Epithelial cell of esophagus (primary cell): ENCODE data around the gene ANKRD60.

ENCODE experiments used
- DNase-seq: peaks from one replicate; pipeline ENCODE4 v3.0.0; 2010; ENCODE audit warnings: low read depth
- H3K4me3 ChIP-seq: 2 replicates; pipeline ENCODE4 v1.5.1; 2011; ENCODE audit warnings: mild to moderate bottlenecking, low read length, control low read depth
- TF ChIP-seq, protein P1 (sequence below): IDR thresholded peaks from 2 replicates; pipeline ENCODE4 v1.5.1; 2011; ENCODE audit warnings: low read depth, mild to moderate bottlenecking, low read length, control low read depth, inconsistent platforms; ENCODE audit not compliant: insufficient read depth; ENCODE audit errors: missing control alignments

The ANKRD60 gene

DNA sequence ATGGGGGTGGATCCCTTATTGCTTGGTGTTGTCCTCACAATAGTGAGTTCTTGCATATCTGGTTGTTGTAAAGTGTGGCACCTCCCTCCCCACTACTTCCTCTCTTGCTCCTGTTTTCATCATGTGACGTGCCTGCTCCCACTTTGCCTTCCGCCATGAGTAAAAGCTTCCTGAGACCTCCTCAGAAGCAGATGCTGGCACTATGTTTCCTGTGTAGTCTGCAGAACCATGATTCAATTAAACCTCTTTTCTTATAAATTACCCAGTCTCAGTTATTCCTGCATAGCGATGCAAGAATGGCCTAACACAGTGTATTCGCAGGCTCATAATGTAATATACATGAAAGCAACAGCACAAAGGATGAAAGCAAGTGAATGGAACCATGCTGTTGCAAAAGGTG lies 28.4 kb upstream of the ANKRD60 start:
- H3K4me3 ChIP-seq: no peak overlapping the region
- no peak for DNase-seq
- TF ChIP-seq, protein P1, sequence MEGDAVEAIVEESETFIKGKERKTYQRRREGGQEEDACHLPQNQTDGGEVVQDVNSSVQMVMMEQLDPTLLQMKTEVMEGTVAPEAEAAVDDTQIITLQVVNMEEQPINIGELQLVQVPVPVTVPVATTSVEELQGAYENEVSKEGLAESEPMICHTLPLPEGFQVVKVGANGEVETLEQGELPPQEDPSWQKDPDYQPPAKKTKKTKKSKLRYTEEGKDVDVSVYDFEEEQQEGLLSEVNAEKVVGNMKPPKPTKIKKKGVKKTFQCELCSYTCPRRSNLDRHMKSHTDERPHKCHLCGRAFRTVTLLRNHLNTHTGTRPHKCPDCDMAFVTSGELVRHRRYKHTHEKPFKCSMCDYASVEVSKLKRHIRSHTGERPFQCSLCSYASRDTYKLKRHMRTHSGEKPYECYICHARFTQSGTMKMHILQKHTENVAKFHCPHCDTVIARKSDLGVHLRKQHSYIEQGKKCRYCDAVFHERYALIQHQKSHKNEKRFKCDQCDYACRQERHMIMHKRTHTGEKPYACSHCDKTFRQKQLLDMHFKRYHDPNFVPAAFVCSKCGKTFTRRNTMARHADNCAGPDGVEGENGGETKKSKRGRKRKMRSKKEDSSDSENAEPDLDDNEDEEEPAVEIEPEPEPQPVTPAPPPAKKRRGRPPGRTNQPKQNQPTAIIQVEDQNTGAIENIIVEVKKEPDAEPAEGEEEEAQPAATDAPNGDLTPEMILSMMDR: no peak

DNA sequence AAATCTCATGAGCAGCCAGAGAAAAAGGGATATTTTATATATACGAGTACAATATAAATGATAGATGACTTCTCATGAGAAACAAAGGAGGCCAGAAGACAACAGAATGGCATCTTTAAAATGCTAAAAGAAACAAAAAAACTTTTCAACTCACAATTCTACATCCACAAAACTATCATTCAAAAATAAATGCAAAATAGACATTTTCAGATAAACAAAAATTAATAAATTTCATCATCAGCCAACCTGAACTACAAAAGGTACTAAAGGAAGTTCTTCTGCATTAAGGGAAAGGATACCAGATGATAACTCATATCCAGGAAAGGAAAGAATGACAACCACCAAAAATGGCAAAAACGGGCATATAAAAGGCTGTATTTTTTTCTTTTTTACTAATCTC lies 27.9 kb upstream of the ANKRD60 start:
- no peak for DNase-seq
- TF ChIP-seq, protein P1: no peak
- no peak overlapping the region for H3K4me3 ChIP-seq

DNA sequence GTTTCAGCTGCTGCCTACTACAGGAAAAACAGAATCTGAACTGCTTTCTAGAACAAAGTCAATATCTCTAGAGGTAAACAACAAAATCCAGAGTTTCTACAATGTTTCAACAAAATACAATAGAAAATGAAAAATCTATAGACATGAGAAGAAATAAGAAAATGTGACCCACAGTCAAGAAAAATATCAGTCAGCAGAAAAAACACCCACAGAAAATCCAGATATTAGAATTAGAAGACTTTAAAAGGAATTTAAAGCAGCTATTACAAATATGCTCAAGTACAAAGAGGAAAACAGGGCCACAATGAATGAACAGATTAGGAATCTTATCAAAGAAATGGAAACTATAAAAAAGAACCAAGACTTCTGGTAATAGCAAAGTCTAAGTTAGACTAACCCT lies 26.4 kb upstream of the ANKRD60 start:
- DNase-seq: no peak
- H3K4me3 ChIP-seq: no peak overlapping the region
- TF ChIP-seq, protein P1: no peak

DNA sequence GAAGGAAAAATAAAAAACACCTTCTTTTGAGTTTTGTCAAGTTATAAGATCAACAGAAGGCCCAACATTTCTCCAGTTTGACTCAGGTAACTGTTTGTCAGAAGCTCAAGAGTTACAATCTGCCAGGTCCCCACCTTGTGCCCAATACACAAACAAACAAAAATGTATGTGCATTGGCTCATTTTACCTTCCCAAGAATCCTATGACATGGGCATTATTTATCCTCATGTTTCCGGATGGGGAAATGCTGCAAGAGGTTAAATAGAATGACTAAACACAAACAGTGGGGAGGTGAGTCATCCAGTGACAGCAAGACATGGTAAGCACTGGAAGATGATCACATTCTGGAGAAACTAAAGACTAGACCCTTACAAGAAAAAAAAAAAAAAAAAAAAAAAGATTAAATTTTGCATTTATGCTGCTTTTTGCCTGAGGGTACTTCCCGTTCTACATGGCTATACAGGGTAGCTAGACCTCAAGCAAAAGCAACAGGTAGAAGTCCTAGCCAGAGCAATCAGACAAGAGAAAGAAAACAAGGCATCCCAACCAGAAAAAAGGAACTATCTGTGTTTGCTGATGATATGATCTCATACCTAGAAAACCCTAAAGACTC lies 23.6 kb upstream of the ANKRD60 start:
- TF ChIP-seq, protein P1: no peak
- DNase-seq: peak; percentile 95
- H3K4me3 ChIP-seq: no peak overlapping the region

DNA sequence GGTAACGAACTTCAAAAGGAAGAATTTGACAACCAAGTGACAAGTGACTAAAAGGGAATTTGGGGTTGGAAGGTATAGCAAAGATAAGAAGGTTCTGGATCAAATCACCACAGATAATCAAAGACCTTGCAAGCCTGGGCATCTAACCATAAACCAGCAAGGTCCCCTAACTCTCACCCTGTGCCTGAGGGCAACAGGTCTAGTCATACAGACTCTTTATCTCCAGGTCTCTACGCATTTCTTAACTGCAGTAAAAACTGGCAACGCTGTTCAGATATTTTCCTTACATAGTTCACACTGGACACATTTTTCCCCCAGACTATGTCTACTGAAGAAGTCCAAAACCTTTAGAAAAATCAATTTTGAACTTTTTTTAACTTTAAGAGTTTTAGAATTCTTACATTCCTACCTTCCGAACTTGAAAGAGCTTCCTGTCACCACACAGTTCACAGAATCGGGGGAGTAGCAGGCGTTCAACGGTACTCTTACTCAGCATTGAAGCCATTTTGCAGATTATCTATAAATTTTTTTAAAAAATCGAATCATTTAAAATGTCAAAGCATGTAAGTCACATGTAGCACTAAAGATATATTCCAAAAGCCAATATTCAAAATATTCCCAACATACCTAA lies 23.0 kb upstream of the ANKRD60 start:
- no peak overlapping the region for H3K4me3 ChIP-seq
- TF ChIP-seq, protein P1: no peak
- no peak for DNase-seq

DNA sequence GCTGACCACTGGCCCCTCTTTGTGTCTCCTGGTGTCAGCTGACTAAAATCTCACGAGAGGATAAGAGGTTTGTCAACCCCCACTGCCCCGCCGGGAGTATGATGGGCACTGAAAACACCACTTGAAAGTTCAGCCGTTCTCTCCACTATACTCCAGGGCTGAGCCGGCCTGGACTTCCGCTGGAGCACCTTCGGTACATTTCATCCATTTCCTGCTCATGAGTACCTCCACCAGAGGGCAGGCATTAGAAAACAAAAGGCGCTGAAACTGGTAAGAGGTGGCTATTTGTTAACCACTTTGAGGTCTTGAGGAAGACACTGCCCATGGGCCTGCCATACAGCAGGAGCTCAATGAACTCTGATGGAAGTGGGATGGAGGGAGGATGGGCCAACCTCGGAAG lies 17.9 kb upstream of the ANKRD60 start:
- peak; percentile 54 for DNase-seq
- TF ChIP-seq, protein P1: peak; percentile 53
- no peak overlapping the region for H3K4me3 ChIP-seq

DNA sequence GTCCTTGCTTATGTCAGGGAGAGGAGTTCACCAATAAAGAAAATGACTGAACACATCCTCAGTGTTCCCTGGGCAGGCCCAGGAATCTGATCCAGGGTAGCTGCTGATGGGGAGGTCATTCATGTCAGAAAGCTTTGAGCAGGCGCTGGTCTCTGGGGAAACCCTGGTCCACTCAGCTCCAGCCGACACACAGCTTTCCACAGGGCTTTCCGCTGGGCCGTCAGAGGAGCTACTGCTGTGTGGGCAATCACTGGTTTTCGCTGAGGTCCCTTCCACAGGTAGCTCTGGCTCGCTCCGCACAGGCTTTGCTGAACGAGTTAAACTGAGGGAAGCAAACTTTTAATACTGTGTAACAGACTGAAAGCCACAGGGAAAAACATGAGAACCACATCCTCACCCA lies 17.5 kb upstream of the ANKRD60 start:
- TF ChIP-seq, protein P1: no peak
- H3K4me3 ChIP-seq: no peak overlapping the region
- no peak for DNase-seq
